K562 (cell line): ENCODE measurements around the gene ANKRD34A. TPM values are rescaled to one million over a fixed set of nuclear protein-coding genes. Genes with fewer than 3 reads are reported as not detected.

Source experiments
- ARNT ChIP-seq, 2 experiments: fragments of 450-650 bp; IDR thresholded peaks; 2 replicates each; pipeline ENCODE4 v1.6.1; 2016; ENCODE audit warnings: mild to moderate bottlenecking in 1 of 2
- CGGBP1 ChIP-seq: fragments of 250-450 bp; sonication (Bioruptor Pico); IDR thresholded peaks from 2 replicates; pipeline ENCODE4 v1.9.0; 2021; ENCODE audit warnings: mild to moderate bottlenecking
- CHD1 ChIP-seq: fragments of 200-600 bp; sonication (generic); IDR thresholded peaks from one replicate; pipeline ENCODE4 v1.6.1; 2012; ENCODE audit warnings: mild to moderate bottlenecking, moderate library complexity, low read length, inconsistent platforms
- DLX4 ChIP-seq: fragments of 250-450 bp; sonication (Bioruptor Pico); IDR thresholded peaks from 2 replicates; pipeline ENCODE4 v1.6.1; 2021; ENCODE audit warnings: mild to moderate bottlenecking
- ELF1 ChIP-seq: fragments of 200-800 bp; sonication (Bioruptor generic); IDR thresholded peaks from 2 replicates; pipeline ENCODE4 v1.6.1; 2016; ENCODE audit warnings: missing genetic modification characterization, missing compliant biosample characterization
- MECOM ChIP-seq: fragments of 250-450 bp; sonication (Bioruptor Pico); IDR thresholded peaks from 2 replicates; pipeline ENCODE4 v1.8.0; 2022; ENCODE audit warnings: inconsistent platforms
- NFE2 ChIP-seq: IDR thresholded peaks from 2 replicates; pipeline ENCODE4 v1.6.1; 2014; ENCODE audit warnings: antibody characterized with exemption, low read depth
- PCBP2 ChIP-seq: fragments of 200-400 bp; formaldehyde crosslinking; IDR thresholded peaks from 2 replicates; pipeline ENCODE4 v1.6.1; 2018; ENCODE audit warnings: low read length, low read depth, mild to moderate bottlenecking, moderate library complexity; ENCODE audit not compliant: poor library complexity, severe bottlenecking
- PHB ChIP-seq: fragments of 250-450 bp; sonication (Bioruptor Pico); IDR thresholded peaks from 2 replicates; pipeline ENCODE4 v1.5.0; 2021
- PML ChIP-seq: IDR thresholded peaks from 2 replicates; pipeline ENCODE4 v1.6.1; 2012; ENCODE audit warnings: low read length, inconsistent platforms
- POLR2AphosphoS5 ChIP-seq: IDR thresholded peaks from 2 replicates; pipeline ENCODE4 v1.6.1; 2011; ENCODE audit warnings: mild to moderate bottlenecking, low read depth, low read length, moderate library complexity; ENCODE audit not compliant: control insufficient read depth, insufficient read depth
- POLR2G ChIP-seq: fragments of 200-400 bp; formaldehyde crosslinking; IDR thresholded peaks from 2 replicates; pipeline ENCODE4 v1.6.1; 2017; ENCODE audit warnings: low read depth, mild to moderate bottlenecking, antibody characterized with exemption, low read length, moderate library complexity
- POLR3A ChIP-seq: IDR thresholded peaks from 2 replicates; pipeline ENCODE4 v1.6.1; 2011; ENCODE audit warnings: borderline replicate concordance, mild to moderate bottlenecking, moderate library complexity; ENCODE audit not compliant: insufficient read length, insufficient read depth; ENCODE audit errors: extremely low read depth
- PYGO2 ChIP-seq: fragments of 450-650 bp; IDR thresholded peaks from 2 replicates; pipeline ENCODE4 v1.6.1; 2016; ENCODE audit warnings: mild to moderate bottlenecking, missing genetic modification characterization, moderate library complexity, missing compliant biosample characterization
- RBFOX2 ChIP-seq: fragments of 200-400 bp; formaldehyde crosslinking; IDR thresholded peaks from 2 replicates; pipeline ENCODE4 v1.6.1; 2017; ENCODE audit warnings: low read depth, mild to moderate bottlenecking, low read length, moderate library complexity
- SAFB2 ChIP-seq: fragments of 200-400 bp; formaldehyde crosslinking; IDR thresholded peaks from 2 replicates; pipeline ENCODE4 v1.6.1; 2018; ENCODE audit warnings: borderline replicate concordance, low read length, low read depth, moderate library complexity; ENCODE audit not compliant: severe bottlenecking
- SAP30 ChIP-seq: fragments of 200-600 bp; sonication (generic); IDR thresholded peaks from 2 replicates; pipeline ENCODE4 v1.6.1; 2012; ENCODE audit warnings: borderline replicate concordance, low read depth, mild to moderate bottlenecking, moderate library complexity, low read length, control low read depth, inconsistent platforms; ENCODE audit not compliant: insufficient read depth, poor library complexity, severe bottlenecking
- TBP ChIP-seq: optimal IDR thresholded peaks from 2 replicates; pipeline ENCODE3; 2011; ENCODE audit warnings: low read depth, low read length, improper control_type of control experiment
- TSC22D4 ChIP-seq: fragments of 450-650 bp; IDR thresholded peaks from 2 replicates; pipeline ENCODE4 v1.6.1; 2016; ENCODE audit warnings: missing genetic modification characterization, missing biosample characterization, control low read depth
- UBTF ChIP-seq, 2 experiments: IDR thresholded peaks; 2 replicates each; pipeline ENCODE4 v1.6.1; 2012; ENCODE audit warnings: improper control_type of control experiment in 2 of 2, low read depth in 2 of 2, low read length in 2 of 2, borderline replicate concordance in 1 of 2
- ZKSCAN3 ChIP-seq: fragments of 250-450 bp; sonication (Bioruptor Pico); IDR thresholded peaks from 2 replicates; pipeline ENCODE4 v1.4.0; 2020
- ZNF277 ChIP-seq: fragments of 250-450 bp; sonication (Bioruptor Pico); IDR thresholded peaks from 2 replicates; pipeline ENCODE4 v1.8.0; 2022; ENCODE audit warnings: inconsistent platforms, mild to moderate bottlenecking, moderate library complexity, borderline replicate concordance
- ZNF644 ChIP-seq: fragments of 200-800 bp; sonication (Bioruptor generic); IDR thresholded peaks from 2 replicates; pipeline ENCODE4 v1.6.1; 2016; ENCODE audit warnings: low read depth, missing genetic modification characterization, missing compliant biosample characterization
- ZNF77 ChIP-seq: fragments of 250-450 bp; sonication (Bioruptor Pico); IDR thresholded peaks from 2 replicates; pipeline ENCODE4 v1.5.0; 2020
- polyA plus RNA-seq, 8 experiments: library from polyadenylated mRNA; depleted of rRNA in 4 of 8; stranded (reverse) in 5 of 8; unstranded in 3 of 8; fragments of >200 nt; fragmentation: Nextera tagmentation in 2 of 8; fragmentation: Illumina TruSeq in 1 of 8; extraction: Ambion mirVana in 2 of 8; extraction: Trizol in 1 of 8; gene quantifications; 2 replicates each; pipeline versions ENCODE4 v1.2.1 to v1.2.3, GENCODE V29; 2011 to 2014; ENCODE audit warnings: inconsistent platforms in 1 of 8, missing spikeins in 1 of 8
- total RNA-seq, 7 experiments: library from RNA; depleted of rRNA in 6 of 7; stranded (reverse); fragments of >200 nt in 6 of 7; fragmentation: Illumina TruSeq in 2 of 7; extraction: Trizol in 2 of 7; gene quantifications; 2 replicates each; pipeline versions ENCODE4 v1.2.1 to v1.2.3, GENCODE V29; 2011 to 2021; ENCODE audit warnings: low replicate concordance in 1 of 7

ANKRD34A gene
- total and polyA plus RNA-seq, 9 of the 15 experiments (the other 6 are each of a cell fraction or from before 2014, with no cell fraction given), result 0.06 to 1.6 (median 0.43) TPM

GRCh38 chr1:145992958-145993617, 28.7 kb upstream of the ANKRD34A start (continued):
- no peak for TF ChIP-seq PCBP2
- TF ChIP-seq ZNF77 (CRISPR knock-in tag), result 0 out of 2 replicates have a peak, but pooled peaks have one; percentile 55
- no peak for TF ChIP-seq NFE2
- no peak for TF ChIP-seq ARNT (IDR thresholded peaks at IDR 0.05)
- no peak for TF ChIP-seq TBP
- TF ChIP-seq PHB (CRISPR knock-in tag), result no peak
- TF ChIP-seq POLR2AphosphoS5, result no peak
- no peak for TF ChIP-seq ZNF644 (tag)
- TF ChIP-seq SAFB2, result no peak
- 0 out of 2 replicates have a peak, but pooled peaks have one; percentile 10 for TF ChIP-seq PML
- peak; percentile 25; the same call in 1 of the 2 replicates for TF ChIP-seq CGGBP1 (CRISPR knock-in tag)
- TF ChIP-seq SAP30, result no peak
- TF ChIP-seq MECOM (CRISPR knock-in tag), result no peak
- no peak for TF ChIP-seq ZKSCAN3 (CRISPR knock-in tag)
- 0 out of 2 replicates have a peak, but pooled peaks have one; percentile 13 for TF ChIP-seq ELF1 (tag)
- TF ChIP-seq RBFOX2, result peak; percentile 74
- TF ChIP-seq CHD1, result peak; percentile 6
- TF ChIP-seq ZNF277, result no peak
- TF ChIP-seq PYGO2 (tag), result no peak
- peak; percentile 65 for TF ChIP-seq POLR2G
- 0 out of 4 replicates have a peak, but pooled peaks of 1 of the 2 experiments have one; percentile 52 for TF ChIP-seq UBTF (IDR thresholded peaks at IDR 0.05; ENCODE audit: borderline replicate concordance in 1 of 2, low read depth in 2 of 2, low read length in 2 of 2)
- TF ChIP-seq DLX4 (CRISPR knock-in tag), result no peak
- TF ChIP-seq POLR3A, result no peak
- no peak for TF ChIP-seq TSC22D4 (tag)
